GM10266 (cell line): ENCODE measurements around the gene LPAR4.

ENCODE experiments used
- DNase-seq: peaks from one replicate; pipeline ENCODE4 v3.0.0; 2012; ENCODE audit errors: extremely low spot score
- TF ChIP-seq, protein P1 (sequence below): IDR thresholded peaks from 2 replicates; pipeline ENCODE4 v1.5.1; 2012; ENCODE audit warnings: mild to moderate bottlenecking, low read depth; ENCODE audit not compliant: control insufficient read depth, insufficient read depth; ENCODE audit errors: missing control alignments

LPAR4 gene

DNA sequence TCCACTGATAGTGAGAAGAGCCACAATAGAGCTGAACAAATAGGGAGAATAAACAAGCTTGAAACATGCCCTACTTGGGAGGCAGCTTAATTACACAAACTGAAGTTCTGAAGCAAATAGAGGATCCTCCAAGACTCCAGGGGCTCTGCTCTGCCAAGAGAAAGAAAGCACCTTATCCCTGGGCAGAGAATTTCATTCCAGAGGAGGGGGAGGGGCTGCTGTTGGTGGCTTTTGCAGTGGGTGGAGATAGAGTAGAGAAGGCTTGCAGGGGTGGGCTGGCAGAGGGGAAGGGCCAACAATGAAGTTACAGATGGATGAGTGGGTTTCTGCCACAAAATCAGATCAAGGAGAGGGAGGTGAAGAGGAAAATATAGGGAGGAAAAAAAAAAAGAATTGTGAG is 1.0 kb upstream of the LPAR4 start:
- DNase-seq = no peak
- TF ChIP-seq, protein P1, sequence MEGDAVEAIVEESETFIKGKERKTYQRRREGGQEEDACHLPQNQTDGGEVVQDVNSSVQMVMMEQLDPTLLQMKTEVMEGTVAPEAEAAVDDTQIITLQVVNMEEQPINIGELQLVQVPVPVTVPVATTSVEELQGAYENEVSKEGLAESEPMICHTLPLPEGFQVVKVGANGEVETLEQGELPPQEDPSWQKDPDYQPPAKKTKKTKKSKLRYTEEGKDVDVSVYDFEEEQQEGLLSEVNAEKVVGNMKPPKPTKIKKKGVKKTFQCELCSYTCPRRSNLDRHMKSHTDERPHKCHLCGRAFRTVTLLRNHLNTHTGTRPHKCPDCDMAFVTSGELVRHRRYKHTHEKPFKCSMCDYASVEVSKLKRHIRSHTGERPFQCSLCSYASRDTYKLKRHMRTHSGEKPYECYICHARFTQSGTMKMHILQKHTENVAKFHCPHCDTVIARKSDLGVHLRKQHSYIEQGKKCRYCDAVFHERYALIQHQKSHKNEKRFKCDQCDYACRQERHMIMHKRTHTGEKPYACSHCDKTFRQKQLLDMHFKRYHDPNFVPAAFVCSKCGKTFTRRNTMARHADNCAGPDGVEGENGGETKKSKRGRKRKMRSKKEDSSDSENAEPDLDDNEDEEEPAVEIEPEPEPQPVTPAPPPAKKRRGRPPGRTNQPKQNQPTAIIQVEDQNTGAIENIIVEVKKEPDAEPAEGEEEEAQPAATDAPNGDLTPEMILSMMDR = no peak

DNA sequence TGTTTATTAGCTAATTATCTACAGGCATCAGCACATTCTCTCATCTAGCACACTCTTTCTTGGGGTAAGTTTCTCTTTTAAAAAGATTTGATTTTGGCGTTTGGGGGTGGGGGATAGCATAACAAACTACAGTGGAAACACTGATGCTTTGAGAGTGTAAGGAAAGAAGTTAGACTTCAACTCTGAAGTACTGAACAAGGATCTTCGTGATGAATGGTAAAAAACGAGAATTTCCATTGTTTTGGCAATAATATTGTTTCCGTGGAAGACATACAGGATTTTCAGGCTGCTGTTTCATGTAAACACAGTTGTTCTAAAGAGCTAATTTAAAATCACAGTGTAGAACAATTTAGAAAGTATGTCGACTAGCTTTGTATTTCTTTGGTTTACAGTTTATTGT is 451 bp downstream of the LPAR4 start:
- no peak for DNase-seq
- TF ChIP-seq, protein P1 = no peak

DNA sequence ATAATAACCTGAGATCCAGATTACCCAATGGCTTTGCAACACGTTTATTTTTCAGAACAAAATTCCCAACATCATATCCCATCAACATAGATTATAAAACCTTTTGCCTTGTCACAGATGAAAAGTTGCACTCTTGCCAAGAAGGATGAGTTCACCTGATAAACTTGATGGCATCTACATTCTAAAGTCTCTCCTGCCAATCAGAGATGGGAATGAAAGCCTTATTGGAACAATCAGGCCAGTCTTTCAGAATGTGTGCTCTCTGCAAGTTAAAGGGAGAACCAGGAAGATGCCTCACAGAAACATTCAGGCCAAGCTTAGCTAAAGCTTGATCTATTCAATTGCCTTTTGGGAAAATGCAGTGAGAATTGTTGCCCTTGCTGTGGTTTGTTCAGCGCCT is 1.3 kb downstream of the LPAR4 start:
- TF ChIP-seq, protein P1 = no peak
- DNase-seq = no peak

DNA sequence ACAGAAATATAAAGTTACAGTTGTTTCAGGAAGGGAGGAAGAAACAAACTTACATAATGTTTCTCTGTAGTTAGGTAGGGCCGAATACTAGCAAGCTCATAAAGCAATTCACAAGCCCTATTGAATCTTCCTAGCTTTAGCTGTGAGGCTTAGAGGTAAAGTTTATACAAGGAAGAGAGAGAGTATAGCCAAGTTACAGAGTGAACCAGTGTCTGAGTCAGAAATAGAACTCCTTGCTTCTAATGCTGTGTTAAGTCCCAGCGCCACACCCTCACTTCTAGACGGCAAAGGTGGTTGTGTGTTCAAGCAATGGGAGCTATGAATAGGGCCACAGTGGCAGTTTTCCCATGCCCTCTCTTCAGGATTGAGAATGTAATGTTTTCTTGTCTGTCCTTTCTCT is 6.1 kb downstream of the LPAR4 start:
- TF ChIP-seq, protein P1 = no peak
- DNase-seq = no peak

DNA sequence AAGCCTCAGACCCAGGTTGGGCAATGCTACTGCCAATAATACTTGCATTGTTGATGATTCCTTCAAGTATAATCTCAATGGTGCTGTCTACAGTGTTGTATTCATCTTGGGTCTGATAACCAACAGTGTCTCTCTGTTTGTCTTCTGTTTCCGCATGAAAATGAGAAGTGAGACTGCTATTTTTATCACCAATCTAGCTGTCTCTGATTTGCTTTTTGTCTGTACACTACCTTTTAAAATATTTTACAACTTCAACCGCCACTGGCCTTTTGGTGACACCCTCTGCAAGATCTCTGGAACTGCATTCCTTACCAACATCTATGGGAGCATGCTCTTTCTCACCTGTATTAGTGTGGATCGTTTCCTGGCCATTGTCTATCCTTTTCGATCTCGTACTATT is 7.4 kb downstream of the LPAR4 start:
- TF ChIP-seq, protein P1 = peak; percentile 34
- peak; percentile 31 for DNase-seq

DNA sequence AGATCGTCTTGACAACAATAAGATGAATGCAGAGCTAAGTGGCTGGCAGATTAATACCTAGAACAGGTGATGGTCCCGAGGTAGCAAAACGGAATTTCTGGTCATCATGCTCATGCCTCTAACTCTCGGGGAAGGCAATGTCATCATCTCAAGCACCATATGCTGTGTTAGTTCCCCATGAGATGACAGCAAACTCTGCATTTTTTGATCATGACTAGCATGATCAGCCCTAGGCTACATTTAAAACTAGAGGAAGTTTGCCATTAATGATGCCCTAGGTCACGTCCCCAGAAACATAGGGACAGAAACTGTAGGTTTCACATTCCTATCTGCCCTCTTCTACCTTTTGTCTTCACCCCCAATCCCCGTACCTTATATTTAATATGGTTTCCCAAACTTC is 11.6 kb downstream of the LPAR4 start:
- TF ChIP-seq, protein P1 = no peak
- no peak for DNase-seq

DNA sequence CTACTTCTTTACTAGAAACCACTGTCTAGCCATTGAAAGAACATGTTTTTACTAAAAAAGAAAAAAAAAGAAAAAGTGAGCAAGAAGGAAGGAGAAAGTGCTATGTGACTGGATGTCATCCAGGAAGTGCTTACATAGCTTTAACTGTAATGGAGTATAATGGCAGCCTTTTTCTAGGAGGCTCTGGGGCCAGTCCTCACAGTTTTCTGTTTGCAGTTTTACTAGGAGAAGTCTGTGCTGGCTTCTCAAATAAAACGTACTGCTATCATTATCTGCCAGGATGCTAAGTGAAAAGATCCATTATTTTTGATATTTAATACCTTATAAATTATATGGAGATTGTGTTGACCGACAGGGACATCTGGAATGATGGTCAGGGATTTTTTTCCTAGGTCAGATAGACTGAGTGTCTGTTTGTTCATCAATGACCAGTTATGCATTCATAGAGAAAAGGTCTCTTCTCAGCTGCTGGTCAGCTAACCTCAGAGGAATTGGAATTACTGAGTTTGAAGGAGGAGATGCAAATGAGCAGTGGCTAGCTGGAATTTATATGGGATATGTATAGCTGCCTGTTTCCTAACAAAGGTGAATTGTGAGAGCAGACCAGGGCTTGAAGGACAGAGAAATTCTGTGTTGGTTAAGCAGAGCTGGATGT is 21.7 kb downstream of the LPAR4 start:
- no peak for DNase-seq
- TF ChIP-seq, protein P1 = no peak
